ENCODE data around the gene CDC20B.

DNA sequence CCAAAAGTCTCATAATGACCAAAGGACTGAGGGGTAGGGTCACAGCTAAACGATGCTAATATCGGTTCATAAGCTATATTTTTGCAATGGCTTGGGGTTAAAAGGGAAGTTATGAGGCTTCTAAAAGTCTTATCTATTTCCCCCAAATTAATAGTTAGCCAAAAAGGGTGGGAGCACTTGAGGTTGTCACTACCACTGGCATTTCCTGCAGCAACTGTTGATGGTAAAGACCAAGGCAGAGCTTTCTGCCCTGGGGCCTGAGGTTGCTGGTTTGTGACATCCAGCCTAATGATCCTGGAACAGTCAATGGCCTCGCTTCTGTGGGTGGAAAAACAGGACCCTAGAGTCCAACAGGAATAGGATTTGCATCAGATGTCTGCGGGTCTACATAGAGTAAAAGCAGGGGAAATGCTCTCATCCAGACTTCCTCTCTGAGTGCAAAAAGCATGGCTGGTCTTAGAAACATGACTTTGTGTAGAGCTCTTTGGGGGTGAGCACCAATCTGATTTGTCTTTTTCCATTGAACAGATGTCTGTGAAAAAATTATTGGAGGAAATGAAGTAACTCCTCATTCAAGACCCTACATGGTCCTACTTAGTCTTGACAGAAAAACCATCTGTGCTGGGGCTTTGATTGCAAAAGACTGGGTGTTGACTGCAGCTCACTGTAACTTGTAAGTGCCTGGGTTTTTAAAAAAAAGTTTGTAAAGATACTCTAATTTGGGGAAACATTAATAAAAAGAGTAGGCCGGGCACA lies 67.9 kb downstream of the CDC20B start:
- TF ChIP-seq, protein P1, sequence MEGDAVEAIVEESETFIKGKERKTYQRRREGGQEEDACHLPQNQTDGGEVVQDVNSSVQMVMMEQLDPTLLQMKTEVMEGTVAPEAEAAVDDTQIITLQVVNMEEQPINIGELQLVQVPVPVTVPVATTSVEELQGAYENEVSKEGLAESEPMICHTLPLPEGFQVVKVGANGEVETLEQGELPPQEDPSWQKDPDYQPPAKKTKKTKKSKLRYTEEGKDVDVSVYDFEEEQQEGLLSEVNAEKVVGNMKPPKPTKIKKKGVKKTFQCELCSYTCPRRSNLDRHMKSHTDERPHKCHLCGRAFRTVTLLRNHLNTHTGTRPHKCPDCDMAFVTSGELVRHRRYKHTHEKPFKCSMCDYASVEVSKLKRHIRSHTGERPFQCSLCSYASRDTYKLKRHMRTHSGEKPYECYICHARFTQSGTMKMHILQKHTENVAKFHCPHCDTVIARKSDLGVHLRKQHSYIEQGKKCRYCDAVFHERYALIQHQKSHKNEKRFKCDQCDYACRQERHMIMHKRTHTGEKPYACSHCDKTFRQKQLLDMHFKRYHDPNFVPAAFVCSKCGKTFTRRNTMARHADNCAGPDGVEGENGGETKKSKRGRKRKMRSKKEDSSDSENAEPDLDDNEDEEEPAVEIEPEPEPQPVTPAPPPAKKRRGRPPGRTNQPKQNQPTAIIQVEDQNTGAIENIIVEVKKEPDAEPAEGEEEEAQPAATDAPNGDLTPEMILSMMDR (IDR thresholded peaks at IDR 0.05): no peak
- TF ChIP-seq EP300 (IDR thresholded peaks at IDR 0.05) (no peak), POLR2A (IDR thresholded peaks at IDR 0.05) (no peak), POLR2AphosphoS5 (IDR thresholded peaks at IDR 0.05) (no peak)
